HG03175 (cell line): ENCODE results near the gene RBM24.

Source experiments
- ATAC-seq: cut with Tn5 transposase; IDR thresholded peaks from one replicate; pipeline ENCODE4 v1.9.1; 2021; ENCODE audit warnings: mild to moderate bottlenecking, moderate library complexity; ENCODE audit not compliant: unreplicated experiment

The RBM24 gene

DNA sequence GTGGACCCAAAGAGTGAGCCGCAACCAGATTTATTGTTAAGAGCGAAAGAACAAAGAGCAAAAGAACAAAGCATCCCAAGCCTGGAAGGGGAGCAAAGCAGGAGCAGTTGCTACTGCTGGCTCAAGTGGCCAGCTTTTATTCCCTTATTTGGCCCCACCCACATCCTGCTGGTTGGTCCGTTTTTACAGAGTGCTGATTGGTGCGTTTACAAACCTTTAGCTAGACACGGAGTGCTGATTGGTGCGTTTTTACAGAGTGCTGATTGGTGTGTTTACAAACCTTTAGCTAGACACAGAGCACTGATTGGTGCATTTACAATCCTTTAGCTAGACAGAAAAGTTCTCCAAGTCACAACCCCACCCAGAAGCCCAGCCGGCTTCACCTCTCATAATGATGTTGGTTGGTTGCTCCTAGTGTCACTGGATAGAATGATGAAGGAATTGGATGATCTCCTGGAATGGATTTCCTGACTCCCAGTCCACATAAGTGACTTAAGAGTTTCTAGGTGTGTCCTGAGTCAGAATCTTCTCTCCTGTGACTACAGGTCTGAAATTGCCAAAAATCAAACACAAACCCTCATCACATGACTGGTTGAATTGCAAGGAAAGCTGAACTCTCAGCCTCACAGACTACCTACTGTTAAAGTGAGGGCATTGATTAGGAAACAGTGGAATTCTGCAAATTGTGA, 60.1 kb downstream of the RBM24 start:
- no peak for ATAC-seq

DNA sequence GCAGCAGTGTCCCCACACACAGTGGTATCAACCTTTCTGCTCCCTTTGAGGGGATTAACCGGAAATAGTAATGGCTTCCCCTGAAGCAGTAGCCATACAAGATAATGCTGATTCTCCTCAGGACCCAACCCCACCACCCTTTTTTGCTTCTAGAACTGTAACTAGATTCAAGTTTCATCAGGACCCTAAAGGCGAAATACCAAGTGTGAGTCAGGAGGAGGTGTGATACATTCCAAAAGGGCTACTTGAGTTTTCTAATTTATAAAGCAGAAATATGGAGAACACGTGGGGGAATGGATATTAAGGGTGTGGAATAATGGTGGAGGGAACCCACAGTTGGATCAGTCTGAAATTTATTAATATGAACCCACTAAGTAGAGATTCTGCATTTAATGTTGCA, 60.7 kb downstream of the RBM24 start:
- ATAC-seq: no peak

DNA sequence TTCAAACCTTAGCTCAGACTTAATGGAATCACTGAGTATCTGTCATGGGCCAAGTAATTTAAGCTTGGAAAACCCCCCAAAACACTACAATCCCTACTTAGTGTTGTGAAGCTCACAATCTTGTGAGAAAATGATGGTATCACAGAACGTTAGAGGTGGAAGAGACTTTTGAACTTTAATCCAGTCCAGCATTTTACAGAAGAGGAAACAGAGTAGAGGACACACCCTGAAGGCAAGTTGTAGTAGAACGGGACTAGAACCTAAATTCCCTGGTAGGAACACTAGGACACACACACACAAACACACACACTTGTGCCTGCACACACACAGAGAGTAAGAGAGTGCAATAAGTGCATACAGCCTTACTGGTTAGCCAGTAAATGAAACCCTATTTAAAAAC, 62.1 kb downstream of the RBM24 start:
- no peak for ATAC-seq
